CD4-positive, alpha-beta T cell treated with Interleukin-6 at 100 ng/mL for 8 hours (primary cell): ENCODE measurements around the gene AP1M2.
"Not testable (repeated sequence)": the region's sequence is repeated elsewhere in the genome, so short reads cannot be mapped to it uniquely, and the experiment has no call there.

ENCODE experiments used
- DNase-seq: peaks from one replicate; pipeline ENCODE4 v3.0.0-alpha.2; 2020; ENCODE audit warnings: mixed read lengths, low spot score

AP1M2 gene

DNA sequence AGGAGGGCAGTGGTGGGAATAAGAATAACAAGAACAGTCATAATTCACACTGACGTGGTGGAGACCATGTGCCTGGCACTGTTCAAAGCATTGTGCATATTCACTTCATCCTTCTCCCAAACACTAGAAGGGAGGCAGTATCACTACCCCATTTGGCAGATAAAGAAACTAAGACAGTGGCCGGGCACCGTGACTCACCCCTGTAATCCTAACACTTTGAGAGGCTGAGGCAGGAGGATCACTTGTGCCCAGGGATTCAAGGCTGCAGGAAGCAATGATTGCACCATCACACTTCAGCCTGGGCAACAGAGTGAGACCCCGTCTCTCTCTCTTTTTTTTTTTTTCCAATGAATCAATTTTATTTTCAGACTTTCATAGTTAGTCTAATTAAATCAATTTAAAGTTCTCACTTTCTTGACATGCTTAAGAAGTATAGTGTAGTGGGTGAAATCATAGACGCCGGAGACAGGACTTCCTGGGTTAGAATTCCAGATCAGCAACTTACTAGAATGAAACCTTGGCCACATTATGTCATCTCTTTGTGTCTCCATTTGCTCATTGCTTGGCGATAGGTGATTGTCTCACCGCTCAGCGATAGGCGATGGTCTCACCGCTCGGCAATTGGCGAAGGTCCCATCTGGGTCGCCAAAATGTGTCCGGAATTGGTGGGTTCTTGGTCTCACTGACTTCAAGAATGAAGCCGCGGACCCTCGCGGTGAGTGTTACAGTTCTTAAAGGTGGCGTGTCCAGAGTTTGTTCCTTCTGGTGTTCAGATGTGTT is 48.7 kb downstream of the AP1M2 start:
- no peak for DNase-seq

DNA sequence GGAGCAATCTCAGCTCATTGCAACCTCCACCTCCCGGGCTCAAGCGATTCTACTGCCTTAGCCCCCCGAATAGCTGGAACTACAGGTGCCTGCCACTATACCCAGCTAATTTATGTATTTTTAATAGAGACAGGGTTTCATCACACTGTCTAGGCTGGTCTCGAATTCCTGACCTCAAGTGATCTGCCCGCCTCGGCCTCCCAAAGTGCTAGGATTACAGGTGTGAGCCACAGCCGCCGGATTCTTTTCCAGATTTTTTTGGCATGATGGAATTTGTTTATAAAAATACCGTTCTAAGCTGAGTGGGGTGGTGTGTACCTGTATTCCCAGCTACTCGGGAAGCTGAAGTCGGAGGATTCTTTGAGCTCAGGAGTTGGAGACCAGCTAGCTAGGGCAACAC is 49.4 kb downstream of the AP1M2 start:
- no peak for DNase-seq

DNA sequence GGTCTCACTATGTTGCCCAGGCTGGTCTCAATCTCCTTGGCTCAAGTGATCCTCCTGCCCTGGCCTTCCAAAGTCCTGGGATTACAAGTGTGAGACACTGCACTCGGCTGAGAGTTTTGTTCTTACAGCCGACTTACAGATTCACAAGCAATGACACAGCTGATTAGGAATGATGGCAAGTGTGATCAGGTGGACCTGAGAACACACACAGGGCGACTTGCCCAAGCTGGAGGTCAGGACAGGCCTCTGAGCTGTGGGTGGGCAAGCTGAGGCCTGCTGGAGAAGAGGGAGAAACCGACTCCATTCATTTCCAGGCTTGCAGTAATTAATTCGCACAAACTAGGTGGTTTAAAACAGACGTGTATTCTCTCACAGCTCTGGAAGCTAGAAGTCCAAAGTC is 51.5 kb downstream of the AP1M2 start:
- no peak for DNase-seq

DNA sequence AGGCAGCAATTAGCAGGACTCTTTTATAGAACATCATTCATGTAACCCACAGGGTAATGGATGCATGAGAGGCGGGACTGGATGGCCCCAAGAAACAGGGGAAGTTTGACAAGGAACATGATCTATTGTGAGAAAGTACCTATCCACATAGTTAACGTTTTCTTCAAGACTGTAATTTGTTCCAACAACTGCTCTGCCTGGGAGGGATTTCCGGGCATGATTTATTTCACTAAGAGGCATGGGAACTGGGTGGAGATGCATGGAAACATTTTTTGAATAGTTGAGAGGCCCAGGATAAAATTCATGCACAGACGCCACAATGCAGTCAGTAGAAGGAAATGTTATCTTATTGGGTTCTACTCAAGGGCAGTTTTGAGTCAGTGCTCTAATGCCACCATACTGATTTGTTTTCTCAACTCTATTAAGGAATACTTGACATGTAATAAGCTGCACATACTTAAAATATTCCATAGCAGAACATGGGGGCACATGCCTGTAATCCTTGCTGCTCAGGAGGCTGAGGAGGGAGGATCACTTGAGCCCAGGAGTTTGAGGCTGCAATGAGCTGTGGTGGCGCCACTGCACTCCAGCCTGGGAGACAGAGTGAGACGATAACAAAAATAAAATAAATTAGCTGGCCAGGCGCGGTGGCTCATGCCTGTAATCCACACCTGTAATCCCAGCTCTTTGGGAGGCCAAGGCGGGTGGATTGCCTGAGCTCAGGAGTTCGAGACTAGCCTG is 53.3 kb downstream of the AP1M2 start:
- no peak for DNase-seq

DNA sequence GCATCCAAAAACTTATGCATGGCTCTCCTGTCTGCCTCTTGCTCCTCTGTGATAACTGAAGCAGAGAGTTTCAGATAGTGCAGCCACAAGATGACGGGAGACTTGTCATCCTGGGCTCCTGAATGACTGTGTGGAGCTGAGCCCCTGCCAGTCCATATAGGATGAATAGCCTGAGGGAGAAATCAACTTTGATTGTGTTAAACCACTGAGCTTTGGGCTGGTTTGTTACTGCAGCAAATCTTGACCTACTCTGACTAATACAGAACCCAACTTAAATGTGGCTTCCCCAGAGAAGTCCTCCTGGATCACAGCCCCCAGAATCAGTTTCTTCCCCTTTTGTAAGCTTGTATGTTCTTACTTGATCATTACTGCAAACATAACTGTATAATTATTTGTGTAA is 54.7 kb downstream of the AP1M2 start:
- DNase-seq = no peak

DNA sequence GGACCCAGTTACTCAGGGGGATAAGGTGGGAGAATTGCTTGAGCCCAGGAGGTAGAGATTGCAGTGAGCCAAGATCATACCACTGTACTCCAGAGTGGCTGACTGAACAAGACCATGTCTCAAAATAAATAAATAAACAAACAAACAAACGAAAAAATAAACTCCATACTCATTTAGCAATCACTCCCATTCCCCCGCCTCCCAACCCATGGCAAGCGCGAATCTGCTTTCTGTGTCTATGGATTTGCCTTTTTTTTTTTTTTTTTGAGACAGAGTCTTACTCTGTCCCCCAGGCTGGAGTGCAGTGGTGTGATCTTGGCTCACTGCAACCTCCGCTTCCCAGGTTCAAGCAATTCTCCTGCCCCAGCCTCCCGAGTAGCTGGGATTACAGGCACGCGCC is 60.2 kb downstream of the AP1M2 start:
- not testable (repeated sequence) for DNase-seq

DNA sequence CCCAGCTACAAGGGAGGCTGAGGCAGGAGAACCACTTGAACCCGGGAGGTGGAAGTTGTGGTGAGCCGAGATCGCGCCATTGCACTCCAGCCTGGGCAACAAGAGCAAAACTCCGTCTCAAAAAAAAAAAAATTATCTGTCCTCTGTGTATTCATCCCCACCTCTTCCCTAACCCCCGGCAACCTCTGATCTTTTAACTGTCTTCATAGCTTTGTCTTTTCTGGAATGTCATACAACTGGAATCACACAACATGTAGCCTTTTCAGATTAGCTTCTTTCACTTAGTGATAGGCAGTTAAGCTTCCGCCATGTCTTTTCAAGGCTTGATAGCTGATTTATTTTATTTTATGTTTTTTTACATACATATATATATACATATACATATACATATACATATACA is 61.5 kb downstream of the AP1M2 start:
- no peak for DNase-seq

DNA sequence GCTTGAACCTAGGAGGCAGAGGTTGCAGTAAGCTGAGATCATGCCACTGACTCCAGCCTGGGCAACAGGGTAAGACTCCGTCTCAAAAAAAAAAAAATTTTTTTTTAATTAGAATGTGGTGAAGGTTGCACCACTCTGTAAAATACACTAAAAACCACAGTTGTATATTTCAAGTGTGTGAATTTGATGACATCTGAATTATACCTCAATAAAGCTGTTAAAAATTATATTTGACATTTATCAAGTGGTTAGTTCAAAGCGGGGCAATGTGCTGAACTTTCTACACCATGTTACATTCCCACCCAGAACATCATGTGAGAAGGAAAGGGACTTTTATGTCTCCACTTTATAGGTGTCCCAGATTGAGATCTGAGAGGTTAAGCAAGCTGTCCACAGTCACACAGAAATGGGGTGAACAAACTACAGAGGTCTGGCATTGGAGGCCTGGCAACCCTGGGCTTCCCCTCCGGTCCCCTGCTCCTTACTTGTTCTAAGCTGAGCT is 63.9 kb downstream of the AP1M2 start:
- DNase-seq = no peak
